B cell (primary cell): Measurements from ENCODE around the gene LCN12. TPM values are rescaled to one million over a fixed set of nuclear protein-coding genes. Genes with fewer than 3 reads are reported as not detected.

Experiments
- ATAC-seq: fragments of 200-7000 bp; cut with Tn5 transposase; one replicate; pipeline ENCODE4 v1.10.0; 2021; ENCODE audit warnings: low read depth, mild to moderate bottlenecking, moderate number of reproducible peaks, moderate library complexity
- CTCF ChIA-PET: fragments of 350-600 bp; sonication (Branson Sonifier 250); formaldehyde crosslinking; loops from one replicate; lab custom pipeline; 2021; ENCODE audit warnings: antibody characterized with exemption, inconsistent platforms; lab: Charles Lee
- POLR2A ChIA-PET: fragments of 350-600 bp; sonication (Branson Sonifier 250); formaldehyde crosslinking; loops from one replicate; lab custom pipeline; 2021; ENCODE audit warnings: antibody characterized with exemption; lab: Charles Lee
- DNase-seq: peaks from one replicate; pipeline ENCODE4 v3.0.0; 2013
- H2AFZ ChIP-seq: 2 replicates; pipeline ENCODE4 v1.6.1; 2012; ENCODE audit warnings: mild to moderate bottlenecking, low read depth, low read length; ENCODE audit not compliant: insufficient read depth, poor library complexity, severe bottlenecking
- H3K27ac ChIP-seq, 2 donors: 1 replicate in 1 of 2; 2 replicates in 1 of 2; pipeline ENCODE4 v1.5.1; 2012 to 2013; ENCODE audit warnings: low read length in 2 of 2, mild to moderate bottlenecking in 2 of 2, moderate library complexity in 1 of 2
- H3K27me3 ChIP-seq, 4 experiments: fragments of 200-600 bp in 1 of 4; sonication (generic) in 1 of 4; replicated peaks in 1 of 4; 1 replicate in 2 of 4; 2 replicates in 2 of 4; pipeline versions ENCODE4 v1.6.1 to v1.7.0; 2013 to 2016; ENCODE audit warnings: low read length in 3 of 4, mild to moderate bottlenecking in 2 of 4, mixed read lengths in 1 of 4, moderate library complexity in 1 of 4; ENCODE audit not compliant: insufficient read depth in 4 of 4, control insufficient read depth in 3 of 4; ENCODE audit errors: control extremely low read depth in 1 of 4
- H3K36me3 ChIP-seq, 2 experiments: replicated peaks in 1 of 2; 1 replicate in 1 of 2; 2 replicates in 1 of 2; pipeline versions ENCODE4 v1.6.1 to v1.7.1; 2013; ENCODE audit warnings: low read length in 1 of 2; ENCODE audit not compliant: insufficient read depth in 2 of 2, control insufficient read depth in 1 of 2; ENCODE audit errors: control extremely low read depth in 1 of 2, extremely low read depth in 1 of 2
- H3K4me1 ChIP-seq, 2 donors: fragments of 200-600 bp in 1 of 2; sonication (generic) in 1 of 2; 1 replicate in 1 of 2; 2 replicates in 1 of 2; pipeline versions ENCODE4 v1.5.1 to v1.6.1; 2013 to 2017; ENCODE audit warnings: low read length in 2 of 2; ENCODE audit not compliant: control insufficient read depth in 2 of 2, insufficient read depth in 2 of 2
- H3K4me2 ChIP-seq: replicated peaks from 2 replicates; pipeline ENCODE3; 2012; ENCODE audit warnings: mild to moderate bottlenecking, low read depth, low read length; ENCODE audit not compliant: poor library complexity, severe bottlenecking
- H3K4me3 ChIP-seq, 5 experiments: fragments of 200-600 bp in 1 of 5; sonication (generic) in 1 of 5; 1 replicate in 3 of 5; 2 replicates in 2 of 5; pipeline versions ENCODE4 v1.5.1 to v1.7.0; 2011 to 2016; ENCODE audit warnings: low read length in 4 of 5, mild to moderate bottlenecking in 4 of 5, low read depth in 2 of 5, control low read depth in 1 of 5, moderate library complexity in 1 of 5; ENCODE audit not compliant: insufficient read depth in 1 of 5; ENCODE audit errors: control extremely low read depth in 1 of 5, extremely low read depth in 1 of 5
- H3K79me2 ChIP-seq: fragments of 200-600 bp; sonication (generic); one replicate; pipeline ENCODE4 v1.6.0; 2016; ENCODE audit warnings: low read length; ENCODE audit not compliant: control insufficient read depth, insufficient read depth
- H3K9ac ChIP-seq: fragments of 200-600 bp; sonication (generic); 2 replicates; pipeline ENCODE4 v1.6.1; 2017; ENCODE audit warnings: mild to moderate bottlenecking, low read length, moderate library complexity
- H3K9me3 ChIP-seq, 3 donors: one replicate each; pipeline versions ENCODE4 v1.6.1 to v1.7.1; 2013; ENCODE audit warnings: low read length in 2 of 3; ENCODE audit not compliant: control insufficient read depth in 2 of 3, insufficient read depth in 1 of 3; ENCODE audit errors: control extremely low read depth in 1 of 3
- H4K20me1 ChIP-seq: 2 replicates; pipeline ENCODE4 v1.6.0; 2012; ENCODE audit warnings: mild to moderate bottlenecking, low read length; ENCODE audit not compliant: insufficient read depth, control insufficient read depth, poor library complexity, severe bottlenecking
- H3K27ac Mint-ChIP-seq: one replicate; pipeline ENCODE4 v1.8.0; 2021; ENCODE audit warnings: mixed read lengths
- H3K27me3 Mint-ChIP-seq: one replicate; pipeline ENCODE4 v1.8.0; 2021; ENCODE audit warnings: mixed read lengths
- H3K4me1 Mint-ChIP-seq: one replicate; pipeline ENCODE4 v1.8.0; 2021; ENCODE audit warnings: mixed read lengths
- H3K4me3 Mint-ChIP-seq: one replicate; pipeline ENCODE4 v1.8.0; 2021; ENCODE audit warnings: mixed read lengths
- H3K9me3 Mint-ChIP-seq: one replicate; pipeline ENCODE4 v1.8.0; 2022; ENCODE audit warnings: mixed read lengths; ENCODE audit not compliant: insufficient read depth
- CTCF ChIP-seq: fragments of 200-600 bp; IDR thresholded peaks from one replicate; pipeline ENCODE4 v1.8.0; 2022; ENCODE audit warnings: antibody characterized with exemption, mild to moderate bottlenecking
- EZH2 ChIP-seq: IDR thresholded peaks from 2 replicates; pipeline ENCODE4 v1.6.1; 2012; ENCODE audit warnings: borderline replicate concordance, low read depth, mild to moderate bottlenecking, moderate library complexity, low read length; ENCODE audit not compliant: insufficient read depth, poor library complexity, severe bottlenecking
- WGBS: methylation state at CpG from one replicate; pipeline ENCODE4 v1.1.5; 2013; ENCODE audit warnings: missing lambda C conversion rate; ENCODE audit not compliant: insufficient coverage; 5-methylcytosine and 5-hydroxymethylcytosine counted together
- intact Hi-C: fragments of 100-400 bp; cut with micrococcal nuclease; formaldehyde crosslinking; loops from one replicate; pipeline ENCODE4 v1.10.0; 2022
- polyA plus RNA-seq: library from polyadenylated mRNA; depleted of rRNA; stranded (reverse); fragments of >200 nt; gene quantifications from 2 replicates; pipeline ENCODE4 v1.2.3, GENCODE V29; 2012
- total RNA-seq, 2 donors: library from RNA; stranded (reverse); fragments of 120-200 nt in 1 of 2; gene quantifications; 1 replicate in 1 of 2; 2 replicates in 1 of 2; pipeline versions ENCODE4 v1.2.3 to v1.2.4, GENCODE V29; 2013 to 2022

LCN12 gene
- total and polyA plus RNA-seq, 2 donors (not counting 1 experiment from before 2014, with no cell fraction given): 2.4 to 2.6 TPM

DNA sequence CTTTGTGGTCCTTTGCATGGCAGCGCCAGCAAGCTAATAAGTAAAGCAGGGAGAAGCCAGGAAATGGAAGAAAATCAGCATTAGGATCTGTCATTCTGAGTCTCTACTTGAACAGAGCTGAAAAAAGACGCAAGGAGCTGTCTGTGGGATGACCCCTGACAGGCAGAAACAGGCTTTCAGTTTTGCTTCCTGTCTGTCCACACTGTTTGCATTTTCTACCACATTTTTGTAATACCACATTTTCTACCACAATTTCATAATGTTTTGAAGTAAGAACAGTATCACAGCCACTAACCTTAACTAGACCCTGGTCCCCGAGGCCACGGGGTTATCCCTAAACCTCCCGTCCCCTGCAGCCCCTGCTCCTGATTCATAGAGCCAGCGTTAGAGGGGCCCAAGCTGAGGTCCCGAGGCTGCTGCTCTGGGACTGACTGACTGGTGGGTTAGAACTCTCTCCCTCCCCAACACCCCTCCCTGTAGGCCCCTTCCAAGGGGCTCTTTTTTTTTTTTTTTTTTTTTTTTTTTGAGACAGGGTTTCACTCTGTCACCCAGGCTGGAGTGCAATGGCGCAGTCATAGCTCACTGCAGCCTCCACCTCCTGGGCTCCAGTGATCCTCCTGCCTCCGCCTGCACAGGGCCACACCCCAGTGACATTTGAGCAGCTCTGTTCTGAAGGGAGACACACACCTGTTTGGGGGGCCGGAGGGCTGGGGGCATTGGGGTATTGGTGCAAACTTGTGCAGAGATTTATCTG, 48.3 kb downstream of the LCN12 start:
- ATAC-seq: peak; percentile 54
- Histone ChIP-seq H3K36me3 (no peaks in the 10 kb centered on the region), H3K27ac (peak overlapping the region; percentile 4 to 74), H3K27me3 (peaks cover 0 to 4% (median 0%) of the 10 kb centered on the region in 4 experiments), H3K9me3 (peaks cover 0 to 8% (median 0%) of the 10 kb centered on the region in 3 donors), H3K4me1 (peaks cover 46 to 58% of the 10 kb centered on the region in 2 donors), H3K79me2 (no peaks in the 10 kb centered on the region), H2AFZ (peak overlapping the region; percentile 48), H3K9ac (peak overlapping the region; percentile 51), H3K4me2 (peak overlapping the region; percentile 73), H3K4me3 (peak overlapping the region in 2 of 5 experiments; percentile 41 to 50), H4K20me1 (no peaks in the 10 kb centered on the region)
- H3K4me1 Mint-ChIP-seq: peaks cover 44% of the 10 kb centered on the region
- peak overlapping the region; percentile 81 for H3K4me3 Mint-ChIP-seq
- TF ChIP-seq CTCF (no peak), EZH2 (no peak)
- peak overlapping the region; percentile 87 for H3K27ac Mint-ChIP-seq
- H3K9me3 Mint-ChIP-seq: no peaks in the 10 kb centered on the region
- ChIA-PET CTCF (interaction anchor here (0.7 to 4.4 kb wide), 10 partner anchors 9 to 453 kb away, joined by 3 to 27 read pairs (median 6); partner anchors contain the start of genes ABCA2, FUT7 and PAXX), POLR2A (interaction anchor here (0.6 to 1.9 kb wide), 9 partner anchors 8 to 299 kb away, joined by 3 to 18 read pairs (median 4); partner anchors contain the start of gene PAXX)
- 40% methylated on average over 10 of the region's 10 CpGs for WGBS
- DNase-seq: peak; percentile 68
- intact Hi-C loops: loop anchor here (1.0 kb wide), 1 partner anchor 8 kb away; the partner anchor contains the start of gene PAXX
- peaks cover 3% of the 10 kb centered on the region for H3K27me3 Mint-ChIP-seq
